HS-27A (cell line): ENCODE results near the gene C1orf226.
"Not testable (repeated sequence)": the region's sequence is repeated elsewhere in the genome, so short reads cannot be mapped to it uniquely, and the experiment has no call there.

ENCODE experiments used
- DNase-seq: peaks from one replicate; pipeline ENCODE4 v3.0.0-alpha.2; 2012; ENCODE audit warnings: low read depth, missing footprints

The C1orf226 gene, protein sequence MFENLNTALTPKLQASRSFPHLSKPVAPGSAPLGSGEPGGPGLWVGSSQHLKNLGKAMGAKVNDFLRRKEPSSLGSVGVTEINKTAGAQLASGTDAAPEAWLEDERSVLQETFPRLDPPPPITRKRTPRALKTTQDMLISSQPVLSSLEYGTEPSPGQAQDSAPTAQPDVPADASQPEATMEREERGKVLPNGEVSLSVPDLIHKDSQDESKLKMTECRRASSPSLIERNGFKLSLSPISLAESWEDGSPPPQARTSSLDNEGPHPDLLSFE

DNA sequence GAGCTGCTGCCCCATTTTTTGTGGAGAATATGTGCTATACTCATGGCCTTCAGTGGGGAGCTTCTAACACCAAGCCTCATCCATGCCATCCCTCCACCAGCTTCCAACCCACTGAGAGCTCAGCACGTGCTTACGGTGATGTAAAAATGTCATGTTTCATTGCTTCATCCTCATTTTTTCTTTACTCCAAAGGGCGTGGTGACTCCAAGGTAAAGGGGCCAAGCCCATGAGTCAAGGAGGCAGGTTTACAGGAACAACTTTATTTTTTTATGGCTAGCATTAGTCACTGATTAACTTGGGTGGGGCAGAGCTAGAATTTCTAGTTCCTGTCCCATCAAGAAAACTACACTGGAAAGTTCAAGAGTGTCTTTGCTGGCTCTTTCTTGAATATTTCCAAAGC is at the start of gene C1orf226:
Gene C1orf226, plus strand, starts transcription at position 346 of the 400 bp plus-strand sequence. CDS start 174 bp downstream, outside the sequence.
- DNase-seq, result no peak

DNA sequence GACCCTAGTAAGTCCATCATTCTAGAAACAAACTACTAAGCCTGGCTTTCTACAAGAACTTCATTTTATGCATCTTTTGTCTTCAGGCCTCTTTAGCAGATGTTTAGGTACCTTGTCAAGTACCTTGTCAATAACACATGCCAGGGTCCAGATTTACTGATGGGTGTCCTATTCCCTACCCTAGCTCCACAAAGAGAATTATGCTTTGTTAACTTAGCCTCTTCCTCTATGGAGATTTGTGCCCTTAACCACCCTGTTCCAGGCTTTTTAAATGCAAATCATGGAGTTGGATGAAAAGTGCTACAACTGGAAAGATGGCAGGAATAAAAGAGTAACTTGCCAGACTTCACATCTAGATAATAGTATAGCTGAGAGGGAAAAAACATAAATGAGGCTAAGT is 47.5 kb upstream of the C1orf226 start:
- DNase-seq, result no peak

DNA sequence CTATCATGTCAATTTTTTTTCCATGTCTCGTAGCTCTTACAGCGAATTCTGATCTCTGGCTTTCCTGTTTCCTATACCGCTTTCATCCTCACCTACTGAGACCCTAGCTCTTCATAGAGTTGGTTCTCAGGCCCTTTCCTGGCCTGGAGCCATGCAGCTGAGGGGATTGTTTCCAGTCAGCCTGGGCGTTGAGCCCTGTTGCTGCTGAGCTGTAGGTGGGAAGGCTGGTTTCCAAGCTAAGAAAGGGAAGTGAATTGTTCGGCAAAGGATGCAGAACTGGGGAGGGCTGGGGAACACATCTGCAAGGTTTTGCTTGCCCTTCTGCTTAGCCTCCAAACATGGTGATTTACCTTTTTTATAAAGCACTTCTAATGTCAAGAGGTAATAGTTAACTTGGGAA is 46.4 kb upstream of the C1orf226 start:
- DNase-seq, result no peak

DNA sequence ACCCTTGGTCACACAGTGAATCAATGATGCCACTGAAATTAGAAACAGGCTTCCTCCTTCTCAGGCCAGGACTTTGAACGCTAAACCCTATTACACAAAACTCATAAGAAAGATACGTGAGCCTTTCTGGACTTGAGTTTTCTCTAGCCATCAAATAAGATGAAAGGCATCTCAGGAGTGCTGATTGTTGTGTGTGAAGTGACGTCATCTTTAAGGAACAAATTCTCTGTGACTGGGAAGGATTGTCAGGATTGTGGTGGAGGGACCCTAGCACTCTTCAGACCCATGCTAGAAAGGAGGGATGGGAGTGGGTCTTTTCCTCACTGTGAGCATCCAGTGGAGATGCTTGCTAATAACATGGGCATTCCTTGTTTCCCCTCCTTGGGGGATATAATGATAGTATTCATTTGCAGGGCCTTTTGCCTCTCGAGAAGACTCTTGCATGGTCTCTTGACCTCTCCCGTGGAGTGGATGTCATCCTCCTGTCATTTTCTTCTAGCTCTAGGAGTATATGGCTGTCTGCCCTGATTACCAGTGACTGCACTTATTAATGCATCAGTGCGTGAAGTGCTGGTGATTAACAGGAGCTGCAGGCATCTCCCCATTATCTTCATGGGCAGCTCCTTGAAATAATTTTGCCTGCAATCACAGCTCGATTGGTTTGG is 44.8 kb upstream of the C1orf226 start:
- DNase-seq, result no peak

DNA sequence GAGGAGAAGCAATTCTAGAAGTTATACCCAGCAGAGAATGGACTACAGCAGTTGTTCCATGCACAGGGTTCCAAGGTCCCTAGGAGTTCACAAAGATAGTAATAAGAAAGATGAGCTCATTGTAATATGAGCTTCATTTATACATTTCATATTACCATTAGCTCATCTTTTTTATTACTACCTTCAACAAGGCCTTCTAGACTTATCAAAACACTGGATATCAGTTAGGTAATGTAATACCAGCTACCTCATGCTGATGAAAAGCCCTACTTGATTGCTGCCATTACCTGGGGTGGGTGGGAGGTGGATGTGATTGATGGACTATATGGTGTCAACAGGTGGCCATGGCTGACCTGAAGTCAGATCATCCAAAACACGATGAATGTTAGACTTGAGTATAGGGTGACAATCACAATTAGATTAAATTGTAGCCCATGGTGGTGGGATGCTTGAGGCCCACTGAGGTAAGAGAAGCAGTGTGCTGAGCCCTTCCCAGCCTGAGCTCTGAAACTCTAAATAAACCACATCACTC is 39.0 kb upstream of the C1orf226 start:
- no peak for DNase-seq

DNA sequence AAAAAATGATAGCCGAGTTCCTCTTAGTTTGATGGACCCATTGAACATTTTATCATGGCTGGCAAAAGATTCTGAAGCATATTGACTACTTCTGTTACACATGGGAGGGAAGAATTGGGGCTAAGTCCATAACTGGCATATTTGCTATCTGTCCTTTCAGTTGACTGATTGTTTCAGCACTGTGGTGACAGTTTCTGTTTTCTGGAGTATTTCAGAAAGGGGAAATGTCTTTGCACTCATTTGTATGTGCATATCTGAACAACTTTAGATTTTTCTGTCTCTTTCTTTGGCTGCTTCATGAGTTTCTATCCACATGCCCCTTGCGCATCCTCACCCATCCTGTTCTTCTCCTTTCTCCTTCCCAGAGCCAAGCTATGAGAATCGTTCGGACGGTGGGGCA is 38.1 kb upstream of the C1orf226 start:
- DNase-seq, result no peak

DNA sequence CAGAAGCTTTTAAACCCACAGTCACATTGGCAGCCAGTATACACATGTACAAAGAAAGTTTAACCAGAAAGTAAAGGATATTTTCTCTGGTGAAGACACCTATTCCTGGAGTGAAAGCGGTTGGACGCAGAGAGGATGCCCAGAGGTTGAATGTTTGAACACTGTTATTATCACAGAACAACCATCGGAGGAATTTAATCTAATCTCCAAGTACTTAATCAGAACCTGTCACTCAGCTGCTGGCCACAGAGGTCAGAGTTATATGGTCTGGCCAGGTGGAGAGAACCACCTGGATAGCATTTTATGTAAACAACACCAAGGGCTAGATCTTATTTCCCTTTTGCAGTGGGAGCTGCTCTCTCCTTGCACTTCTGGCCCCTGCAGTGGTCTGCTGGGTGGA is 34.2 kb upstream of the C1orf226 start:
- no peak for DNase-seq

DNA sequence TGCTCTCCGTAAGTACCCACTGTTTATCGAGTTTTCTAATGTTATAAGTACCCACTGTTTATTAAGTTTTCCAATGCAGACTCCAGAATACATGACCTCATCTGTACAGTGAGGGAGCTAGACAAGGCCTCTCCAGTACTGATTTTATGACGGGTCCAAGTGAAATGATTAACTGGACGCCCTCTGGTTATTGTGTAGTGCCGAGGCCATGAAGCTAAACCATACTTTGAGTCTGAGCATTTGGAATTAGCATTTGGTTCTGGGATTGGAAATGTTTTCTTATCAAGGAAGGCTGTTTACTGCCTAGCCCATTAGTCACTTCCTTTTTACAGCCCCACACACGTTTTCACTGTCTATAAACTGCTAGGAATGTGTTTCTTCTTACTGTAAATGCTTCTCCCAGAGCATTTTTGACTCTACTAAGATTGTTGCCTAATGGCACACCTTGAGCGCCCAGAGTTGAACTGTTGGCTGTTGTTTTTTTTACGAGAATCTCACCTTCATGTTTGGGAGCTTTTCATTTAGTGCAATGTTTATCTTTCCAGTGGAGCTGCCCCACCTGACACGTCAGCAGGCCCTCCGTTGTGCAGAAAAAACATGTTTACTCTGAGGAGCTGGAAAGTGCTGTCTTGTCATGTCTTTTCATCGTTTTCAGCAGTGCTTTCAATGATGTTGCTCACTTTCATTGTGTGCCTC is 31.7 kb upstream of the C1orf226 start:
- peak; percentile 58 for DNase-seq

DNA sequence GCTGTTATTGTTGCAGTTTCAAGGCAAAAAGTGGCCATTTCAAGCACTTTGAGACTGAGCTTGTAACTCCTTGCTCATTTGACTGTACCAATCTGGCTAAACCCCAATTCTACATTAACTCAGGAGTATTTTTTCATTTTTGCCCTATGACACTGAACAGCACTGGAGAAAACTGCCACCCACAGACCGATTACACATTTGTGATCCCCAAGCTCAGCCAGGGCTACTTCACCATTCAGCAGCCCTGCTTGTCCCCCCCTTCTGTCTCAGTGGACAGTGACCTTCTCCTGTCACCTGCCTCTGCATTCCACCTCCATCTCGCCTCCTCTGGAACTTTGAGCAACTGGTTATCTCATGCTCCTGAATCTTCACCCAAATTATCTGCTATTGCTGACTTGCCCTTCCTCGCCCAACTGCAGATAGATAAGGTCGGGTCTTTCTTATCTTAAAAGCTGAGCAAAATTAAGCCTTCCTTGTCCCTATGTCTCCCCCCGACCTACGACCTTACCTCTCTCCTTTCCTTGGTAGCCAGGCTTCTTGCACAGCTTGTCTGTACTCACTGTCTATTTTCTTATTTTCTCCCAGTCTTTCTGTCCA is 30.2 kb upstream of the C1orf226 start:
- no peak for DNase-seq

DNA sequence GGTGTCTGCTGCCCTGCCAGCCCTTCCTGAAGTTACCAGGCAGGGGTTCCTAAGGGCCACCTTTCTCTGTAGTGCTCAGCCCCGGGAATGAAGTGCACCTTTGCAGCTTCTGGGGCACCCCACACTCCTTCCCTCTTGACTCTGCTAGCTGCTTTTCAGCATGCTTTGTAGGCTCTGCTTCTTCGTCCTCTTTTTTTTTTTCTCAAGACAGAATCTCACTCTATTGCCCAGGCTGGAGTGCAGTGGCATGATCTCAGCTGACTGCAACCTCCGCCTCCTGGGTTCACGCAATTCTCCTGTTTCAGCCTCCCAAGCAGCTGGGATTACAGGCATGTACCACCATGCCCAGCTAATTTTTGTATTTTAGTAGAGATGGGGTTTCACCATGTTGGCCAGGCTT is 29.7 kb upstream of the C1orf226 start:
- not testable (repeated sequence) for DNase-seq

DNA sequence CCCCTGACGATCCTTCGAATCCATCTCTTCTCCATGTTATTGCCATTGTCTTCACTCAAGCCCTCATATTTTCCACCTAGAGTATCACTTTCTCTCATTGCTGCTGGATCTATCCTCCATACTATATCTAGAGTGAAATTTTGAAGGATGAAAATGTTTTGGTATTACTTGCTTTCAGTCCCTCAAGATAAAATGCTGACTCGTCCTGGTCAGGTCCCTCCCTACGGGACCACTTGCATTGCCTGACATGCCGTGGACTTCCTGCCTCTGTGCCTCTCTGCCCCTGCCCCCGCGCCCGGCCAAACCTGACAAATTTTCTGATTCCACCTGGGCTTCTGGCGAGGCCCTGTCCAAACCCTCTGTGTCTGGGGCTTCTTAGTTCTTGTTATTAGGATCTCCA is 28.4 kb upstream of the C1orf226 start:
- DNase-seq, result no peak

DNA sequence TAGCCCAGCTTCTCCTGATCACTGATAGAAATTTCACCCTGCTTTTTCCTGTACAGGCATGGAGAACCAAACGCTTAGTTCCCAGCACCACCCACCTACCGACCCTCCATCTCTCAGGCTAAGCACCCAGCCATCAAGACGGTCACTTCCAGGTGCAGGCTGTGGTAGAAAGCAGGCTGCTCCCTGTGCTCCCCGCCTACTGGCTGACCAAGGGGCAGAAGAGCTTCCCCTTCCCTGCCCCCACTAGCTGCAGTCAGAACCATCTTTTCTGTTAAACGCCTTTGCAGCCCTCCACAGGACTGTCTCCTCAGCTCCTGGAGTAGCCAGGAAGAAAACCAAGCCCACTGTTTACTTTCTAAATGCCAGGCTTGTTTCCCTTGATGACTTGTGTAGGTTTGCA is 27.8 kb upstream of the C1orf226 start:
- DNase-seq, result no peak

DNA sequence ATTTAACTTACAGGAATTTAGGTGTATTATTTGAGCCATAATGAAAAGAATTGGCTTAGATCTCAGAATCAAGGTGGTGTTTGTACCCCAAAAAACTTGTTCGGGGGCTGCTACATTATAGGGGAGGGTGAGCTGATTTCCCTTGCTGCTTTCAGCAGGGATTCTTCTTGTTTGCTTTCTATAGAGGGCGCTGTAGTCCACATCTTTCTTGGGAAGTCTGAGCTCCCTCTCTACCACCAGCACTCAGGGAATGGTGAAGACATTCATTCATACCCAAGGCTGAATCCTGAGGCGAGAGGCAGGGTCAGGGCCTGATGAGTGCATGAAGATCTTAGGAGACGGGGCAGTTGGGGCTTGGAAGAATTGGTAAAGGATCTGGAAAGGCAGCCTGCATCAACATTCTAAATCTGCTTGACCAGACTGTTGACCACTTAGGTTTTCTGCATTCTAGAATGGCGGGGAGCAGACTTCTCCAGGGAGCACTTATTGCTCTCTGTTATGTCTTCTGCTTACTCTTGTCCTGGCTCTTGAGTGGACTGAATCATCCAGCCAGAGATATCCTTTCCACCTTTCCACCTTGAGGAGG is 23.8 kb upstream of the C1orf226 start:
- DNase-seq, result no peak

DNA sequence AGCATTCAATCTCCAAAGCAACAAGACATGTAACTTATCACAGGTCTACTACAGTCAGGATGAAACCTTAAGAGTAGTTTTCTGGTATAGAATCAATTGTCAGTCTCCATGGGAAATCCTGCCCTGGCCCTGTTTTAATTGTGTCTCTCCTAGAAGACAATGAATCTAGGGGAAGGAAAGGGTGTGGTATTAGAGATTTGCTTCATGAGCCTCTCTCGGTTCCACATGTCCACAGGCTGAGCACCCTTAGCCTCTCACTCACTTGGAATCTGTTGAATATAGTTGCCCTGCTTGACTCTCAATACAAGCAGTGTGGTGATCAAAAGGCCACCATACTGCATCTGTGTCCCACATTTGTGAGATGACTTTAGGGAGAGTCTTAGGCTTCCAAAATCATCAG is 22.6 kb upstream of the C1orf226 start:
- DNase-seq, result no peak

DNA sequence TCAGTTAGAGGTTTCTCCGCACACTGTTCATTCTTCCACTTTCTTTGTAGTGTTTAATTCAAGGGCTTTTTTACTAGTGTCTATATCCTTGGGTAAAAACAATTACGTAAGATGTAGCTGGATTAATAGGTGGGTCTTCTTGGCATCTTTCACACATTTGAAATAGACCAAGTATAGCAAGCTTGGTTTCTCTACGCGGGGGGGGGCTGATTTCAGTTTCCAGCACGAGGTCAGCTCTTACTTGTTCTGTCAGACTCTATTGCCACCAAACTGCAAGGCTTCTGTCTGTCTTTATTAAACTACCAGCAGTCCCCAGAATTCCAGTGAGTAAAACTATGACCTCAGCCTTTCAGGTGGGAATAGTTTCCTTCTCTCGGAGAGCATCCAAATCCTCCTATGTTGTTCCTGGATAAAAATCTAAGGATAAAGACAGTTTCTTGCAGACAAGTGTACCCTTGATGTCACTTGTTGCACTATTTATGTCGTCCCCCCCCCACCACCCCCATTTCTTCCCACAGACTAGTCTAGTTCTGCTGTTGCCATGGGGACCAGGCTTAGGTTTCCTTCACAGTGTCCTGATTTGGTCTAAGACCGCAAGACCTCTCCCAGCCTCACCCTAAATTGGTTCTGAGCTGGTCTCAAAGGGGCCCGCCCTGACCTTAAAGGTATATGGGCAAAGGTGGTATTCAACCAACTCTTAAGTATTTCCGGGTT is 21.8 kb upstream of the C1orf226 start:
- no peak for DNase-seq

DNA sequence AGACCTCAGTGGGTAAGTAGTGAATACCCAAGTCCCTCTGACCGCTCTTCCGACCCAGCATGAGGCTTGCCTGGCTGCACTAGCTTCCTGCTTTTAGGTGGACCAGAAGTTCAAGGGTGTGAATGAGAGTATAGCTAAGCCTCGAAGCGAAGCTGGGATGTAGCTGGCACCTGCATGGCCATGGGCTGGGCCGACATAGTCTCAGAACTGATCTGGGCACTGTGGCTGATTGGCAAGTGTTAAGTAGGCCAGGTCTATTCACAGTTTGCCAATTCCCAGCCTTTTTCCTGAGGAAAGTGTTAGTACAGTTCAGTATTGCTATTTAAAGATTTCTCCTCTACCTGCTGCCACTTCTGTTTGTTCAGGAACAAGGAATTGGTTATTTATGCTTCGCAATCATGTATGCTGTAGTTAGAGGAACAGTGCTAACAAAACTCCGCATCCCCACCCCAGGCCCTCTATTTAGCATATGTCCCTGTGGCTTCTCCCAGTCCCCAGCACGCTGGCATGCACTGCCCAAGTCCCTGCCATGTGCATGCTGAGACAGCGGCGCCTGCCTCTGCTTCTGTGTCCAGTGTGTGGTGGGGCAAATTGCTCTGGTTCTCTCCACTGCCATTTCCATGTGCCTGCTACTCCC is 21.2 kb upstream of the C1orf226 start:
- no peak for DNase-seq

DNA sequence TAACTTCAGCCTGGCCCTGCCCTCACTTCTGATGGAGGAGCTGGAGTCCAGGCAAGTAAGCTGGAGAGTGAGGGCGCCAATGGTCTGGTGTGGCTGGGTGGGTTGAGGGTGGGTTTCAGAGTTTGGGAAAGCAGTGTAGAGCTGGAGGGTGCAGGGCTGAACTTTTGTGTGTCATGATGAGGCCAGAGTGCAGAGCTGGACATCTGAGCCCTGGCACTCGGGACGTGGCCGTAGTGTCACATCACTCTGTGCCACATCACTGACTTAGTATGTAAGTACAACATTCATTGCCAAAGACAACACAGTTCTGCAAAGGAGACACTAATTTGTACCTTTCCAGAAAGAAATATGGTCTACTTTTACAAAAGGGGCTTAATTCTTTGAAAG is 20.7 kb upstream of the C1orf226 start:
- DNase-seq, result no peak

DNA sequence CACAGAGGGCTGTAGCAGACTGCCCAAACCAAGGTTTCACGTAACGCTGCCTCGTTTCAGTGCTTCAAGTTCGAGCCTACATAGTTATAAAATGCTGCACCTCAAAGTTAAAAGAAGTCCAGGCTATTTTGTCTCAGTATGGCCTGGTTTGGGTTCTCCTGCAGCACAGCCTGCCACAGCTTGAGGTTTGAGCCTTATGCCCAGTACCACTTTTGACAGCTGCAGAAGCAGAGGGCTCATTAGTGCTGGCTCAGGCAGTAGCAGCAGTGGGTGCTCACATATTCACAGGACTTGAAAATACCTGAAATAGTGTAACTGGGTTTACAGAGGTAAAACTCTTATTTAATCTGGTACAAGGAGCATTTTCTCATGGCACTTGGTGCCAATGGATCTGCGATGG is 20.2 kb upstream of the C1orf226 start:
- DNase-seq, result no peak

DNA sequence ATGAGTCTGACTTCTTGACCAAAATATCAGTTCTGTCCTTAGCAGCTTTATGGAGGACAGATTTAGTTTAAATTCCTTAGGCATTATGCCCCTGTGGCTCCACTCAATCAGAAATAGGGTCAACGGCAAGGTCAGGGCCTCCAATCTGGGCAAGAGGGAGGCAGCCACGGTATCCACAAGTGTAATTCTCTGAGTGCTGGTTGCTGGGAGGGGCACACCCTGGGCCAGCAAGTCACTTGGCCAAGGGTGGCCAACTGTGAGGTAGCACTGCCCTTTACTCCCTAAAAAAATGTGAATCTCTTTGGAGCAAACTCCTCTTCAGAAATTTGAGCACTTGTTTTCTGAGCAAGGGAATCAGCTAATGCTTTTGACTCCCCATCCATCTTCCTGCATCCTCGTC is 17.7 kb upstream of the C1orf226 start:
- no peak for DNase-seq

DNA sequence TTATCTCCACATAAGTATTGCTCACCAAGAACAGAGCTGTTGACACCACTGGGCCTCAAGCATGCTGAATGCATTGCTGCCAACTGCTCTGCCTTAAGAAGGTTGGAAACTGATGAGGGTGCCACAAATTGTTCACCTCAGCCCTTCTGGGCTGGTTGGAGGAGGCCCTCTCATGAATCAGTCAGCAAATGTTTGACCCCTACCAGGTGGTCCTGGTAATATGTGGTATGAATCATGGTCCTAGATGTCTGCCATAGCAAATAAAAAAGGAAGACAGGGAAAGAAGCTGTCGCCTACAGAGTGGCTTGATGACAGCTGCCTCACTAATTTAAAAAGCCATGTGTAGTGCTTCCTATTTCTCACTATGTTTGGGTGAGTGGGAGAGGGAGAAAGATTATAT is 17.0 kb upstream of the C1orf226 start:
- no peak for DNase-seq
